ENCODE data around the gene RYR3.

GRCh38 chr15:33382491-33382890, 71.7 kb downstream of the RYR3 start:
- no peak for TF ChIP-seq CTCF (optimal IDR thresholded peaks at IDR 0.05 in 1 of 3, IDR thresholded peaks at IDR 0.05 in 1 of 3, conservative IDR thresholded peaks at IDR 0.05 in 1 of 3; ENCODE audit: extremely low read depth in 1 of 3, insufficient read depth in 2 of 3, low read length in 3 of 3)
- TF ChIP-seq EZH2 (IDR thresholded peaks at IDR 0.05; ENCODE audit: low read length), result no peak
